ENCODE results near the gene ADGRL2. TPM values are rescaled to one million over a fixed set of nuclear protein-coding genes. Genes with fewer than 3 reads are reported as not detected.

The ADGRL2 gene
- total RNA-seq, 3 donors from 2014 or later = 4.5 to 31.7 (median 9.2) TPM

- DNase-seq (no peak), ATAC-seq (no peak)
- Histone ChIP-seq H3K9me3 (no peaks in the 10 kb centered on the region), H3K4me1 (ENCODE audit: low read depth) (no peaks in the 10 kb centered on the region), H3K36me3 (ENCODE audit: low read depth) (no peaks in the 10 kb centered on the region), H3K4me3 (no peak overlapping the region)
- no peak for TF ChIP-seq CTCF (IDR thresholded peaks at IDR 0.05)
- intact Hi-C loops (cut with DNase I, micrococcal nuclease) = no loop called here
Observed at GRCh38 chr1:81841795-81842194, 41.1 kb downstream of the ADGRL2 start.

- intact Hi-C loops (cut with DNase I, micrococcal nuclease) = no loop called here
- DNase-seq (no peak), ATAC-seq (peak; percentile 19)
- Histone ChIP-seq H3K9me3 (no peaks in the 10 kb centered on the region), H3K4me1 (ENCODE audit: low read depth) (no peaks in the 10 kb centered on the region), H3K4me3 (no peak overlapping the region), H3K36me3 (ENCODE audit: low read depth) (no peaks in the 10 kb centered on the region)
- TF ChIP-seq CTCF (IDR thresholded peaks at IDR 0.05) = no peak
Observed at GRCh38 chr1:81844477-81844876, 43.7 kb downstream of the ADGRL2 start.

GRCh38 chr1:81846630-81847029 lies 45.9 kb downstream of the ADGRL2 start:
- intact Hi-C loops (cut with DNase I, micrococcal nuclease) = no loop called here
- no peak for TF ChIP-seq CTCF (IDR thresholded peaks at IDR 0.05)
- DNase-seq (peak in 1 of 3 donors; percentile 7), ATAC-seq (peak; percentile 96)
- H3K4me1 ChIP-seq (ENCODE audit: low read depth) = no peaks in the 10 kb centered on the region
- H3K4me3 ChIP-seq = no peak overlapping the region
- no peaks in the 10 kb centered on the region for H3K36me3 ChIP-seq (ENCODE audit: low read depth)
- no peaks in the 10 kb centered on the region for H3K9me3 ChIP-seq

- DNase-seq (no peak), ATAC-seq (peak; percentile 32)
- H3K4me3 ChIP-seq = no peak overlapping the region
- no peaks in the 10 kb centered on the region for H3K36me3 ChIP-seq (ENCODE audit: low read depth)
- H3K4me1 ChIP-seq (ENCODE audit: low read depth) = no peaks in the 10 kb centered on the region
- no peaks in the 10 kb centered on the region for H3K9me3 ChIP-seq
- intact Hi-C loops (cut with DNase I, micrococcal nuclease) = no loop called here
- TF ChIP-seq CTCF (IDR thresholded peaks at IDR 0.05) = no peak
Observed at GRCh38 chr1:81847063-81847462, 46.3 kb downstream of the ADGRL2 start.

- ATAC-seq (peak; percentile 45), DNase-seq (no peak)
- TF ChIP-seq CTCF (IDR thresholded peaks at IDR 0.05) = no peak
- no peaks in the 10 kb centered on the region for H3K9me3 ChIP-seq
- intact Hi-C loops (cut with DNase I, micrococcal nuclease) = no loop called here
- no peak overlapping the region for H3K4me3 ChIP-seq
- H3K36me3 ChIP-seq (ENCODE audit: low read depth) = no peaks in the 10 kb centered on the region
- no peaks in the 10 kb centered on the region for H3K4me1 ChIP-seq (ENCODE audit: low read depth)
Observed at GRCh38 chr1:81848880-81849682, 48.3 kb downstream of the ADGRL2 start.
